ENCODE measurements around the gene PDE4D. TPM values are rescaled to one million over a fixed set of nuclear protein-coding genes. Genes with fewer than 3 reads are reported as not detected.

Gene PDE4D
- total RNA-seq, 2 experiments from 2014 or later, result 164 to 175 TPM

DNA sequence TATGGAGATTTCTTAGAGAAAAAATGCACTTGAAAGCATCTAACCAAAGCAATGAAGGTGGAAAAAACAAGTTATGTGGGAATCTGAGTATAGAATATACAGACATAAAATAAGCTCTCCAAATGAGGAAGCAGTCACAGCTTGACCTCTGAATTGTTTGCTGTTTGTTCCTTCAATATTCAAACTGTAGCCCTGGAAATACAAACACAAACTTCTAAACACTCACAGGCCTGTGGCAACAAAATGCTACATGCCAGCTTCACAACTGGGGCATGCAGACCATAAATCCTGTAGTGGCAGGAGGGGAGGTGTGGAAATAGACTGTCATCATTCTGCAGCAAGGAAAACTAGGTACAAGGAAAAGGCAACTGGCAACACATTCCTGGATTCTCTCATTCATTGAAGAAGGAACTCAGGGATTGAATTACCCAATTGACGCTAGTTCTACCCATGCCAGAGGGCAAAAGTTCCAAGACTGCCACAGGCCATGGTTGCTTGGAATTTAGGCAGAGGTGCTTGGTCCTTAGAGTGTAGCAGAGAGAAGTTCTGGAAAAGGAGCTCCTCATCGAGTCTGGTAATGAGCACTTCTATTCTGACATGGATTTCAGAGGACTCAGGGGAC, 349.6 kb downstream of the PDE4D start:
- ATAC-seq (ENCODE audit: poor library complexity), result no peak
- POLR2A ChIA-PET, result no interaction called here
- no peaks in the 10 kb centered on the region for H3K36me3 ChIP-seq (ENCODE audit: insufficient read depth, low read length)
- no peaks in the 10 kb centered on the region for H3K27me3 ChIP-seq (ENCODE audit: control insufficient read depth in 1 of 2, insufficient read depth in 2 of 2, low read length in 2 of 2)
- TF ChIP-seq, protein P1, sequence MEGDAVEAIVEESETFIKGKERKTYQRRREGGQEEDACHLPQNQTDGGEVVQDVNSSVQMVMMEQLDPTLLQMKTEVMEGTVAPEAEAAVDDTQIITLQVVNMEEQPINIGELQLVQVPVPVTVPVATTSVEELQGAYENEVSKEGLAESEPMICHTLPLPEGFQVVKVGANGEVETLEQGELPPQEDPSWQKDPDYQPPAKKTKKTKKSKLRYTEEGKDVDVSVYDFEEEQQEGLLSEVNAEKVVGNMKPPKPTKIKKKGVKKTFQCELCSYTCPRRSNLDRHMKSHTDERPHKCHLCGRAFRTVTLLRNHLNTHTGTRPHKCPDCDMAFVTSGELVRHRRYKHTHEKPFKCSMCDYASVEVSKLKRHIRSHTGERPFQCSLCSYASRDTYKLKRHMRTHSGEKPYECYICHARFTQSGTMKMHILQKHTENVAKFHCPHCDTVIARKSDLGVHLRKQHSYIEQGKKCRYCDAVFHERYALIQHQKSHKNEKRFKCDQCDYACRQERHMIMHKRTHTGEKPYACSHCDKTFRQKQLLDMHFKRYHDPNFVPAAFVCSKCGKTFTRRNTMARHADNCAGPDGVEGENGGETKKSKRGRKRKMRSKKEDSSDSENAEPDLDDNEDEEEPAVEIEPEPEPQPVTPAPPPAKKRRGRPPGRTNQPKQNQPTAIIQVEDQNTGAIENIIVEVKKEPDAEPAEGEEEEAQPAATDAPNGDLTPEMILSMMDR (IDR thresholded peaks at IDR 0.05), result no peak
- no peaks in the 10 kb centered on the region for H3K9me3 Mint-ChIP-seq
- DNase-seq, result no peak
- intact Hi-C loops (cut with DNase I, micrococcal nuclease), result no loop called here
- no peaks in the 10 kb centered on the region for H3K4me1 Mint-ChIP-seq (ENCODE audit: low read depth)
- CTCF ChIA-PET, result no interaction called here
- H3K27ac Mint-ChIP-seq, result no peak overlapping the region
- H3K4me3 Mint-ChIP-seq, result no peak overlapping the region
- no peak overlapping the region for H3K27ac ChIP-seq (ENCODE audit: low read depth in 1 of 2, low read length in 2 of 2)
- H3K36me3 Mint-ChIP-seq (ENCODE audit: low read depth), result no peaks in the 10 kb centered on the region
- H3K4me3 ChIP-seq (ENCODE audit: low read length), result no peak overlapping the region
- H3K4me1 ChIP-seq (ENCODE audit: insufficient read depth, low read length), result no peaks in the 10 kb centered on the region
- H3K27me3 Mint-ChIP-seq, result no peaks in the 10 kb centered on the region
- no peaks in the 10 kb centered on the region for H3K9me3 ChIP-seq (ENCODE audit: control insufficient read depth in 1 of 2, insufficient read depth in 1 of 2, low read length in 2 of 2)

DNA sequence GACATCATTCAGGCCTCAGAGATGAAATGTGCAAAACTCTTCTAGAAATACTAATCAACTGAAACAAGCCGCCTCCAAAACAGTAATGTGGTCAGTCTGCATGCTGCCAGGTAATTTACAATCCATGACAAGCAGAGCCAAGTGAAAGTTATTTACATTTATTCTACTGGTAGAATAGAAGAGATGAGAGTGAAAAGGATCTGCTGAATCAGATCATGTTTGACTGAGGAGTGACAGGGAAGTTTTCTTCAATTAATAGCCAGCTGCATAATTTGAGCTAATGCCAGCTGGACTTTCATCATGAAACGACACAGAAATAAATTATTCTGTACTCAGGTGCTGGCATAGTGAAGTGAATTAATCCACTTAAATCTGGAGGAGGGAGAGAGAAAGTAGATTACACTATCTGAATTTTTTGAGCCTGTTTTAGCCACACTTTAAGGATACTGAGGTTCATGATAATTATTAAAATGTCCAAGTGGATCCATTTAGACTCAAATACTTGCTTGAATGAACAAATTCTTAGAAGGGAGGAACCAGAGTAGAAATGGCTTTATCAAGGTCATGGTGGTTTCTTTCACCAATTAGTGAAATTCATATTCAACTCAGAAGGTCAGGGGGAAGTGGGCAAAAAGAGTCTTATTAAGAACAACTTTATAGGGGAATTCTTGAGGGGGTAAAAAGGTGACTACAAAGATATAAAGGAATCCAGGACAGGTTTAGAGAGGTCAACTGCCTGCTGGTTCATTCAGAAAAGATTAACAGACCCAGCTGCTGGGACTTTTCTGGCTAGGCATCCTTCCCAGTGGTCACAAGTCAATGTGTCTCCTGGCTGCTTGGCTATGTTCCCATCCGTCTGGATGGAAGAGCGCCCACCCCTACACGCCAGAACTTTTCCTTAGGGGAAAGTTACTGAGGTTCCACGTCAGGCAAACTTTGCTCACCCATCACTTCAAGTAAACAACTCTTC, 350.4 kb downstream of the PDE4D start:
- Mint-ChIP-seq H3K27ac (no peak overlapping the region), H3K4me3 (no peak overlapping the region), H3K27me3 (no peaks in the 10 kb centered on the region), H3K4me1 (ENCODE audit: low read depth) (no peaks in the 10 kb centered on the region), H3K9me3 (no peaks in the 10 kb centered on the region), H3K36me3 (ENCODE audit: low read depth) (no peaks in the 10 kb centered on the region)
- Histone ChIP-seq H3K27ac (ENCODE audit: low read depth in 1 of 2, low read length in 2 of 2) (no peak overlapping the region), H3K9me3 (ENCODE audit: control insufficient read depth in 1 of 2, insufficient read depth in 1 of 2, low read length in 2 of 2) (no peaks in the 10 kb centered on the region), H3K27me3 (ENCODE audit: control insufficient read depth in 1 of 2, insufficient read depth in 2 of 2, low read length in 2 of 2) (no peaks in the 10 kb centered on the region), H3K4me3 (ENCODE audit: low read length) (no peak overlapping the region), H3K4me1 (ENCODE audit: insufficient read depth, low read length) (no peaks in the 10 kb centered on the region), H3K36me3 (ENCODE audit: insufficient read depth, low read length) (no peaks in the 10 kb centered on the region)
- DNase-seq (no peak), ATAC-seq (ENCODE audit: poor library complexity) (no peak)
- intact Hi-C loops (cut with DNase I, micrococcal nuclease), result no loop called here
- POLR2A ChIA-PET, result no interaction called here
- TF ChIP-seq, protein P1 (IDR thresholded peaks at IDR 0.05), result no peak
- CTCF ChIA-PET, result no interaction called here

DNA sequence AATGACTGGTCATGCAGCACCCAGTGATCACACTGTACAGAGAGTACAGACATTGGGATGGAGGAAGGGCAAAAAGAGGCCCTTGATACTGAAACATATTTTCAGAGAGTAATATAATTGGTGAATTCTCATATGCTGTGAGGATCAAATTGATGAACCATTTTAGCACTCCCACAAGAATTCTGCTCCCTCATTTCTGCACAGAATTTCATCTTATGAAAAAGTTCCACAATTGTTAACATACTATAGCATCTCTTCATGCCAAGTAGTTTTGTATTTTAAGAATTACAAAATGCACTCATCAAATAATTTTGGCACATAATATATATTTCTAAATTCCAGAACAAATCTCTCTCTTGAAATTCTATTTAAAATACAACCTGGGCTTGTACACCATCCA, 351.2 kb downstream of the PDE4D start:
- H3K4me3 Mint-ChIP-seq, result no peak overlapping the region
- intact Hi-C loops (cut with DNase I, micrococcal nuclease), result no loop called here
- no peak overlapping the region for H3K27ac ChIP-seq (ENCODE audit: low read depth in 1 of 2, low read length in 2 of 2)
- ATAC-seq (ENCODE audit: poor library complexity), result no peak
- no peak overlapping the region for H3K4me3 ChIP-seq (ENCODE audit: low read length)
- no peaks in the 10 kb centered on the region for H3K27me3 ChIP-seq (ENCODE audit: control insufficient read depth in 1 of 2, insufficient read depth in 2 of 2, low read length in 2 of 2)
- no peaks in the 10 kb centered on the region for H3K4me1 Mint-ChIP-seq (ENCODE audit: low read depth)
- CTCF ChIA-PET, result no interaction called here
- H3K36me3 ChIP-seq (ENCODE audit: insufficient read depth, low read length), result no peaks in the 10 kb centered on the region
- DNase-seq, result no peak
- H3K9me3 Mint-ChIP-seq, result no peaks in the 10 kb centered on the region
- TF ChIP-seq, protein P1 (IDR thresholded peaks at IDR 0.05), result no peak
- no peaks in the 10 kb centered on the region for H3K9me3 ChIP-seq (ENCODE audit: control insufficient read depth in 1 of 2, insufficient read depth in 1 of 2, low read length in 2 of 2)
- POLR2A ChIA-PET, result no interaction called here
- no peak overlapping the region for H3K27ac Mint-ChIP-seq
- H3K36me3 Mint-ChIP-seq (ENCODE audit: low read depth), result no peaks in the 10 kb centered on the region
- H3K4me1 ChIP-seq (ENCODE audit: insufficient read depth, low read length), result no peaks in the 10 kb centered on the region
- H3K27me3 Mint-ChIP-seq, result no peaks in the 10 kb centered on the region
